HG02943 (cell line): ENCODE measurements around the gene EBP.
"Not testable (repeated sequence)": the region's sequence is repeated elsewhere in the genome, so short reads cannot be mapped to it uniquely, and the experiment has no call there.

Source experiments
- ATAC-seq: cut with Tn5 transposase; IDR thresholded peaks from one replicate; pipeline ENCODE4 v1.9.1; 2021; ENCODE audit warnings: mild to moderate bottlenecking, low read depth, moderate library complexity; ENCODE audit not compliant: unreplicated experiment

EBP gene

DNA sequence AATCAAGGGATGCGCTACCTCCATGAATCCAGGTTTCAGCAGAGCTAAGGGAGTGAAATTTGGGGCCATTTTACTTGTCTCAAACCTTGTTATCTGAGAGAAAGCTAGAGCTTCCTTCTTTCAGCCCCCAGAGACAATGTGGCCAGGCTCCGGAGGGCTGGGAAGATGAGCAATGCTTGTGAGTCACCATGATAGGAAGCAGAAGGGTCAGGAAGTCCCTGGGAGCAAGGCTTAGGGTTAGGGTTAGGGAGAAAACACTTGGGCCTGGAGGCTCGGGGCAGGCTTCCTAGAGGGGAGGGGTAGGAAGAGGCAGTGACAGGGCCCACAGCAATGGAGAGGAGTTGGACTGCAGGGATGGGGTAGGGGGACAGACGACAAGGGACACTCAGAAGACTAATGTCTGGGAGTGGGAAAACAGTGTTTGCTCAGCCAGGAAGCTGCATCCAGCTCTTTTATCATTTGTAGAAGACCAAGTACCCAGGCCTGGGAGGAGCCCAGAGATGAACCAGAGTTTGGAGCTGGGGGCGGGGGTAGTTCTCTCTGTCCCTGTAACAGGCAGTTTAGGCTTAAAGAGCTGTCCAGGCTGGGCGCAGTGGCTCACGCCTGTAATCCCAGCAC lies 29.2 kb upstream of the EBP start:
- no peak for ATAC-seq

- ATAC-seq, result no peak
Observed at GRCh38 chrX:48493890-48494364, 27.7 kb upstream of the EBP start.

- ATAC-seq, result no peak
Observed at GRCh38 chrX:48496660-48497059, 24.9 kb upstream of the EBP start.

DNA sequence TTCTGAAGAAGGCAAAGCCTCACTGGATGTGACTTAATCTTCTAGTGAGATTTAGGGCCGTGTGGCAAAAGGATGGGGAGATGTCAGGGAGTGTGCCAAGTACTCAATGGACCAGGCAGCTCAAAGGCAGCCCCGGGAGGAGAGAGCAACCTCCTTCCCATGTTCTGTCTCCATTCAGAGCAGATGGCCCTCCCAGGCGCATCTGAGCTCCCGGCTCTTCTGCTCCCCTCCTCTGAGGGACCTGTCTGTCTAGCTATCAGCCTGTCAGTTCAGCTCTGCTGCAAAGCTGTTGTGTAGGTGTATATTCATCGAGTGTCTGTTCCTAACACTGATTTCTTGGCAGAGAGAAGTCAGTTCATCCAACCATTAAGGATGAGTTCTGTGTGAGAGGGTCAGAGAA lies 23.7 kb upstream of the EBP start:
- no peak for ATAC-seq

DNA sequence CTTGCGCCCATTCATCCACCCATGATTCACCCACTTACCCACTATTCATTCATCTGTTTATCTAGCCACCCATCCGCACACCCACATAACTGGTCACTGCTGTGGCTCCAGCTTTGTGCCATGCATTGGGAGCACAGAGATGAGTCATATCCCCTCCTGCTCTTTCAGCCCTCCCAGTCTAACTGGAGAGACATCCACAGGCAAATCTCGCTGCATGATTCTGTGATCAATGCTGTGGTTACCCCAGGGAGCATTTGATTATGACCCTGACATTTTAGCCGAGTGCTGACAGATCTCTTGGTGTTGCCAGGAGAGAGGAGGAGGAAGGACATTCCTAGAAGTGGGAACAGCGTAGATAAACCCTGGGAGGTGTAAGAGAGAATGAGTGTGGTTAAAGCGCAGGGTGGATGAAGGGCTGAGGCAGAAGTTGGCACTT lies 23.2 kb upstream of the EBP start:
- no peak for ATAC-seq

GRCh38 chrX:48504261-48504660 lies 17.3 kb upstream of the EBP start:
- no peak for ATAC-seq

GRCh38 chrX:48505481-48505880 lies 16.1 kb upstream of the EBP start:
- ATAC-seq, result no peak

- ATAC-seq, result no peak
Observed at GRCh38 chrX:48507246-48507645, 14.4 kb upstream of the EBP start.

DNA sequence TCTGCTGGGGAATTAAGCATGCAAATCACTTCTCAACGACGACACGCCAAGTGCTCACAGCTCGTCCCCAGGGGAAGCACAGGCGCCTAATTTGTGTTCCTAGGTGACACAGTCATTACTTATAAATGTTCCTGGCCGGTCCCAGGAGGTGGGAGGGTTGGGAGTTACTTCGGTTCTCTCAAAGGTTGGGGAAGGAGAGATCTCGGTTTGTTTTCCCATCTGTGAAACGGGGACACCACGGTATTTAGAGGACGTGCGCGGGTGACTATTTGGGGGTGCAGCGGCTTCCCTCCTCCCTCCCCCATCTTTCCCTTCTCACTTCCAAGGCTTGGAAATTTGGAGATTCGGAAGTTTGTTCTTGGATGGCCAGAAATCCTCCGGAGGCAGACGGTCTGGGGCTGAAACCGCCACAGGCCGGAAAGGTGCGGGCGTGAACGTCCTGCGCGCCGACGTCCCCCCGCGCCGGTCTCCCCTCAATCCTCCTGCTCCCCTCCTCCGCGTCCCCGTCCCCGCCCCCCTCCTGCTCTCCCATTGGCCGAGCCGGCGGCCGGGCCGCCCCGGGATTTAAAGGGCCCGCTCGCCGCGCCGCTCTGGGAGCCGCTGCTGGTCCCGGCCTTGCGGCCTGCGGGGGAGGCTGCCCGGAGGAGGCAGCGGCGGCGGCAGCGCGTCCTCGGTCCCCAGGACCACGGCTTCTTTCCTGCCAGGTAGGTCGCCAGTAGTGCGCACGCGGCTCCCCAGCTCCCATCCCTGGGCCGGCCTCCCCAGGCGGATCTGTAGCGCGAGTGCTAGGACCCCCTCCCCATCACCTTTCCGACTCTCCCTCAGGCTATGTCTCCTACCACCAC lies 13.0 kb upstream of the EBP start, which contains the start of gene PORCN:
Gene PORCN, plus strand, starts transcription at position 593 of the 845 bp plus-strand sequence. CDS start 829 bp downstream, outside the sequence.
- peak; percentile 67 for ATAC-seq

DNA sequence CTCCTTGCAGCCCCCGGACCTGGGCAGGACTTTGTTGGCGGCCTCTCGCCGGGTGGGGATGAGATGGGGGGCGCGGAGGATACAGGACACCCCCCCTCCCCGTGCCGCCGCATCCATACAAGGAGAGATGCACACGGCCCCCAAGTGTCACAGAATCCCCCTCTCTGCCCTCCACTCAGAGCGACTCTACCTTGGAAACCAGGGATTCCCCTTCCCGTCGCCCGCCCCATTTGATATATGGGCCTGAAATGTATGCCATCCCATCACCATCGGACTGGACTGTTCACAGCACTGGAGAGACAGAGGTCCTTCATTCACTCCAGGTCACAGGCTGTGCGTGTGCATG lies 12.4 kb upstream of the EBP start:
- ATAC-seq, result peak; percentile 10

GRCh38 chrX:48509619-48510018 lies 12.0 kb upstream of the EBP start:
- no peak for ATAC-seq

- ATAC-seq, result no peak
Observed at GRCh38 chrX:48511560-48511959, 10.0 kb upstream of the EBP start.

DNA sequence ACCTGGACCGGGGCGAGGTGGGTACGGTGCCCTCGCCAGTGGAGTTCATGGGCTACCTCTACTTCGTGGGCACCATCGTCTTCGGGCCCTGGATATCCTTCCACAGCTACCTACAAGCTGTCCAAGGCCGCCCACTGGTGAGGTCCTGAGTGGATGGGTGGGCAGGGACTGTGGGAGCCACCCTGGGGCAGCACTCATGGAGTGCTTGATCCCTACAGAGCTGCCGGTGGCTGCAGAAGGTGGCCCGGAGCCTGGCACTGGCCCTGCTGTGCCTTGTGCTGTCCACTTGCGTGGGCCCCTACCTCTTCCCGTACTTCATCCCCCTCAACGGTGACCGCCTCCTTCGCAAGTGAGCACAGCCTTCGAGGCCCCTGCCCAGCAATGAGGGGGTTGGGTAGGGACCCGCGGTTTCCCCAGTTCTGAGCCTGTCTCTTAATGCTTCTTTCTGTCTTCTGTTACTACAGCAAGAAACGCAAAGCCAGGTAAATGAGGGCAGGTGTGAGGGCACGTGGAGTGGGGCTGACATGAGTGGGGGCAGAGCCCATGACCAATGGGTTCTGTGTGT lies 9.2 kb upstream of the EBP start:
- no peak for ATAC-seq

- ATAC-seq, result no peak
Observed at GRCh38 chrX:48513670-48514069, 7.9 kb upstream of the EBP start.

- no peak for ATAC-seq
Observed at GRCh38 chrX:48514126-48514806, 7.3 kb upstream of the EBP start.

- no peak for ATAC-seq
Observed at GRCh38 chrX:48514868-48515460, 6.6 kb upstream of the EBP start.

DNA sequence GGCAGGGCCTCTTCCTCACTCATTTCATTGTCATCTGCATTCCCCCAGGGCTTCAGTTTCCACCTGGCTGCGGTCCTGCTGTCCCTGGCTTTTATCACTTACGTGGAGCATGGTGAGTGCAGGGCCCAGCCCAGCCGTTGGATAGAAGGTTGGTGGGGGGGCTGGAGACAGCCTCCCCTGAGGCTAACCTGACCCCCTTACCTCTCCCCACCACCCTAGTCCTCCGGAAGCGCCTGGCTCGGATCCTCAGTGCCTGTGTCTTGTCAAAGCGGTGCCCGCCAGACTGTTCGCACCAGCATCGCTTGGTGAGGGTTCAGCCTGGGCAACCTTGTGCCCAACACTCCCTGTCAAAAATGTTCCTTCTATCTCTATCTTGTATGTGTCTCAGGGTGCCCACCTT lies 5.8 kb upstream of the EBP start:
- ATAC-seq, result no peak

GRCh38 chrX:48516285-48516684 lies 5.3 kb upstream of the EBP start:
- ATAC-seq, result no peak

DNA sequence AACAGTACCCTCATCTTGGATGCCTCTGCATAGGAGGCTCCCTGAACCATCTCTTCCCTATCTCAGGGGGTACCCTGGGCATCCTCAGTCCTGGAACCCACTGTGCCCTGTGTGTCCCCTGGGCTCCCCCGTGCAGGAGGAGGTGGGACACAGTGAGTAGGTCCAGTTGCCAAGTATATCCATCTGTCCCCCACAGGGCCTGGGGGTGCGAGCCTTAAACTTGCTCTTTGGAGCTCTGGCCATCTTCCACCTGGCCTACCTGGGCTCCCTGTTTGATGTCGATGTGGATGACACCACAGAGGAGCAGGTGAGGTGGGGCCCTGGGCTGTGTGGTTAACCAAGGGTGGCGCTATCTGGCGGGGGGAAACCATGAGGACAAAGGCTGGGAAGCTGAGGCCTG lies 4.6 kb upstream of the EBP start:
- ATAC-seq, result no peak

DNA sequence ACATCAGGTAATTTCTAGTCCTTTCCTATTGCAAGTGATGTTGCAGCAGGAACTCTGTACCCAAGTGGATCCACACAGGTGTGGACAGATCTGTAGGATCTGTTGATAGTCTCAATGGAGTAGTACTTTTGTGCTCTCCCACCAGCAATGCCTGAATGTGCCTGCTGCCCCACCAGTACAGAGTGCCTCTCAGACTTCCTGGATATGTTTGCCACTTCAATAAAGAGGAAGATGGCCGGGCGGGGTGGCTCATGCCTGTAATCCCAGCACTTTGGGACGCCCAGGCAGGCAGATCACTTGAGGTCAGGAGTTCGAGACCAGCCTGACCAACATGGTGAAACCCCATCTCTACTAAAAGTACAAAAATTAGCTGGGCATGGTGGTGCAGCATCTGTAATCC lies 2.1 kb upstream of the EBP start:
- not testable (repeated sequence) for ATAC-seq

- ATAC-seq, result no peak
Observed at GRCh38 chrX:48520455-48520854, 1.2 kb upstream of the EBP start.
